Measurements from ENCODE around the gene KCNJ5. TPM values are rescaled to one million over a fixed set of nuclear protein-coding genes. Genes with fewer than 3 reads are reported as not detected.

The KCNJ5 gene
- total RNA-seq, 1 donor = 0.36 TPM

DNA sequence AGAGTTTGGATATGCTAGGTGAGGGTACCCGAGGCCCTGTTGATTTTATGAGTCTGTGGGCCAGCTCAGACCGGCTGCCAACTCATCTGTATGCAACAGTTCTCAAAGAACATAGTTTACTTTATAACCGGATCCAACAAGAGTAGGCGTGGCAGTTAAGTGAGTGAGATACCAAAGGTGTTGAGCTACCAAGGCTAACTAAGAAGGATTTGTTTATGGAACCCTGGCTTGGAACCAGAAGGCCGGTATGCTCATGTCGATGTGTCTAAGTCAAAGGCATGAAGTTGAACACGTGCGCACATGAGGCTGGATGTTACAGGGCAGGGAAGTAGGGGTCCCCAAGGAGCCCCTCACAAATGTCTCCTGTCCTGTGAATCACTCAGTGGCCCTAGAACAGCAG is 23.9 kb upstream of the KCNJ5 start, which contains the start of gene KCNJ1:
Gene KCNJ1 (minus strand): TSS at position 20 of the 400 bp plus-strand sequence. CDS start 27,053 bp downstream, outside the sequence.
- Histone ChIP-seq H3K27me3 (ENCODE audit: insufficient read depth, low read length) (peaks cover 5% of the 10 kb centered on the region), H3K9me3 (ENCODE audit: low read depth, low read length) (no peaks in the 10 kb centered on the region), H4K20me1 (ENCODE audit: insufficient read depth, low read length) (no peaks in the 10 kb centered on the region), H2AFZ (ENCODE audit: low read length) (no peak within 1 kb of the TSS), H3K79me2 (ENCODE audit: insufficient read depth, low read length) (no peaks in the 10 kb centered on the region), H3K36me3 (ENCODE audit: insufficient read depth, low read length) (no peaks in the 10 kb centered on the region), H3K4me1 (ENCODE audit: insufficient read depth, low read length) (peaks cover 16% of the 10 kb centered on the region), H3K27ac (ENCODE audit: low read depth, low read length) (no peak within 1 kb of the TSS), H3K4me2 (ENCODE audit: insufficient read depth, low read length) (no peak within 1 kb of the TSS), H3K4me3 (ENCODE audit: insufficient read depth, low read length) (no peak within 1 kb of the TSS)
- TF ChIP-seq, protein P1, sequence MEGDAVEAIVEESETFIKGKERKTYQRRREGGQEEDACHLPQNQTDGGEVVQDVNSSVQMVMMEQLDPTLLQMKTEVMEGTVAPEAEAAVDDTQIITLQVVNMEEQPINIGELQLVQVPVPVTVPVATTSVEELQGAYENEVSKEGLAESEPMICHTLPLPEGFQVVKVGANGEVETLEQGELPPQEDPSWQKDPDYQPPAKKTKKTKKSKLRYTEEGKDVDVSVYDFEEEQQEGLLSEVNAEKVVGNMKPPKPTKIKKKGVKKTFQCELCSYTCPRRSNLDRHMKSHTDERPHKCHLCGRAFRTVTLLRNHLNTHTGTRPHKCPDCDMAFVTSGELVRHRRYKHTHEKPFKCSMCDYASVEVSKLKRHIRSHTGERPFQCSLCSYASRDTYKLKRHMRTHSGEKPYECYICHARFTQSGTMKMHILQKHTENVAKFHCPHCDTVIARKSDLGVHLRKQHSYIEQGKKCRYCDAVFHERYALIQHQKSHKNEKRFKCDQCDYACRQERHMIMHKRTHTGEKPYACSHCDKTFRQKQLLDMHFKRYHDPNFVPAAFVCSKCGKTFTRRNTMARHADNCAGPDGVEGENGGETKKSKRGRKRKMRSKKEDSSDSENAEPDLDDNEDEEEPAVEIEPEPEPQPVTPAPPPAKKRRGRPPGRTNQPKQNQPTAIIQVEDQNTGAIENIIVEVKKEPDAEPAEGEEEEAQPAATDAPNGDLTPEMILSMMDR (IDR thresholded peaks at IDR 0.05; ENCODE audit: extremely low read depth, low read depth, low read length) = no peak
- no peak for DNase-seq (ENCODE audit: insufficient read length, low spot score, missing footprints)

DNA sequence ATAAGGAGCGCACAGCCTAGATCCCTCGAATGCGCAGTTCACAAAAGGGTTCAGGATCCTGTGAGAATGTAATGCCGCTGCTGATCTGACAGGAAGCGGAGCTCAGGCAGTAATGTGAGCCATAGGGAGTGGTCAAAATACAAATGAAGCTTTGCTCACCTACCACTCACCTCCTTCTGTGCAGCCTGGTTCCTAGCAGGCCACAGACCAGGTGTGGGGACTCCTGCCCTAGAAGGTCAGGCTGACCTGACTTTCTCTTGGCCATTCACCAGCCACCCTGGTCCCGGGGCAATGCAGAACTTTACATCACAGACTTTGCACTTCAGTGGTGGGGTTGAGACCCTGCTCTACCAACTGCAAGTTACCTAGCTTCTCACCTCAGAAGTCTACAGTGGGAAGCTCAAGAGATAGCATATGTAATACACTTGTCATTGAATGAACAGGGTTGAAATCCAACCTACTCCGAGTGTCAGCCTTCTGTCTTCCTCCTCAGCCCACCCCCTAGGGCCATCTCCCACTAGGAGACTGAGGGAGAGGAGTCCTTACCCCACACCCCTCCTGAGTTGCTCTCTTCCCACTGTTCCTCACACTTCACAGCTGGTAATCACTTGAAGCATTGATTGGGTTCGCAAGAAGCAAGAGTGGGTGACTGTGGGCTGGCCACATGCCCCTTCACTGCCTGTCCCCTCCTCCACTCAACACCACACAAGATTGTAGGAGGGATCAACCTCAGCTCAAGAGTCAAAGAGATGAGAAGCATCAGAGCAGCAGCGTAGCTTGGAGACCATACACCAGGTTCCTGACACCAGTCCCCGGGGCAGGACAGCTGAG is 22.1 kb upstream of the KCNJ5 start:
- Histone ChIP-seq H3K4me3 (ENCODE audit: insufficient read depth, low read length) (no peak overlapping the region), H3K27me3 (ENCODE audit: insufficient read depth, low read length) (peaks cover 5% of the 10 kb centered on the region), H3K4me1 (ENCODE audit: insufficient read depth, low read length) (no peaks in the 10 kb centered on the region), H2AFZ (ENCODE audit: low read length) (no peak overlapping the region), H3K36me3 (ENCODE audit: insufficient read depth, low read length) (no peaks in the 10 kb centered on the region), H3K79me2 (ENCODE audit: insufficient read depth, low read length) (no peaks in the 10 kb centered on the region), H4K20me1 (ENCODE audit: insufficient read depth, low read length) (no peaks in the 10 kb centered on the region), H3K4me2 (ENCODE audit: insufficient read depth, low read length) (no peak overlapping the region), H3K9me3 (ENCODE audit: low read depth, low read length) (no peaks in the 10 kb centered on the region), H3K27ac (ENCODE audit: low read depth, low read length) (no peak overlapping the region)
- DNase-seq (ENCODE audit: insufficient read length, low spot score, missing footprints) = no peak
- TF ChIP-seq, protein P1 (IDR thresholded peaks at IDR 0.05; ENCODE audit: extremely low read depth, low read depth, low read length) = no peak

DNA sequence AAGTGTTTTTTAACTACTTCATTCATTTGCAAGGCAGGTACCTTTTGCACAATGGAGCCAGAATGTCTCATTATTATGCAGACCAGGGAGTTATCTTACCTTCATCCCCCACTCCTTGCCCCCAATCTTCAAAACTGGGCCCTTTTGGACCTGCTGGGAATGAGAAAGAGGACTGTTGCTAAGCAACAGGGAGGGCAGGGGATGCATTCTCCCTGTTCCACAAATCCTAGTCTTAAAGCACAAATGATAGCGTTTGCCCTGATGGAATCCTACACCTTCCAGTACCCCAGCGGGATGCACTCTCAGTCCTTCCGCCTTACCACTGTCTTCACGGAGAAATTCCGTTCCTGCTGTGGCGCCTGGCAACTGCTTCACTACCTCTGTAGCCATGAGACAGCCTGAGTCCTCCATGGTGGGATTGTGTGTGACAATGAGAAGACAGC is 20.0 kb upstream of the KCNJ5 start:
- Histone ChIP-seq H3K36me3 (ENCODE audit: insufficient read depth, low read length) (no peaks in the 10 kb centered on the region), H3K4me1 (ENCODE audit: insufficient read depth, low read length) (no peaks in the 10 kb centered on the region), H3K27ac (ENCODE audit: low read depth, low read length) (no peak overlapping the region), H3K27me3 (ENCODE audit: insufficient read depth, low read length) (peaks cover 15% of the 10 kb centered on the region), H3K4me3 (ENCODE audit: insufficient read depth, low read length) (no peak overlapping the region), H2AFZ (ENCODE audit: low read length) (no peak overlapping the region), H4K20me1 (ENCODE audit: insufficient read depth, low read length) (no peaks in the 10 kb centered on the region), H3K79me2 (ENCODE audit: insufficient read depth, low read length) (no peaks in the 10 kb centered on the region), H3K9me3 (ENCODE audit: low read depth, low read length) (no peaks in the 10 kb centered on the region), H3K4me2 (ENCODE audit: insufficient read depth, low read length) (no peak overlapping the region)
- DNase-seq (ENCODE audit: insufficient read length, low spot score, missing footprints) = no peak
- TF ChIP-seq, protein P1 (IDR thresholded peaks at IDR 0.05; ENCODE audit: extremely low read depth, low read depth, low read length) = no peak

DNA sequence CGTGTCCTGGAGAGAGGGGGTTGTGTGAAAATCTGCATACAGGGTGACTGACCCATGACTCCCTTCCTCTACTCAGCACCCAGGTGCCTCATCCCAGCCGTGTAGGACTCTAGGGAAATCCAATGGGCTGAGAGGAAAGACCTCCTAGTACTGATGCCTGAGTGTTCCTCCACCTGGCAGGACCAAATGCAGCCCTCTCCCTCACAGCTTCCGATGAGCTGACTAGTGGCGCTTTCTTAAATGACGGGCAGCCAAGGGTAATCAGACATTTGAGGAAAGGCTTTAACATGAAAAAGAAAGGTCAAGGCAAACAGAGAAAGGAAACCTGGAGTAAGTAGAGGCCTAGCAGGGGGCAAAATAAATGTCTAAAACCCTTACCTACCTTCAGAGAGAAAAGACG is 19.1 kb upstream of the KCNJ5 start:
- TF ChIP-seq, protein P1 (IDR thresholded peaks at IDR 0.05; ENCODE audit: extremely low read depth, low read depth, low read length) = no peak
- Histone ChIP-seq H3K79me2 (ENCODE audit: insufficient read depth, low read length) (no peaks in the 10 kb centered on the region), H3K4me2 (ENCODE audit: insufficient read depth, low read length) (no peak overlapping the region), H2AFZ (ENCODE audit: low read length) (no peak overlapping the region), H3K4me3 (ENCODE audit: insufficient read depth, low read length) (no peak overlapping the region), H3K27me3 (ENCODE audit: insufficient read depth, low read length) (peaks cover 19% of the 10 kb centered on the region), H3K4me1 (ENCODE audit: insufficient read depth, low read length) (no peaks in the 10 kb centered on the region), H4K20me1 (ENCODE audit: insufficient read depth, low read length) (no peaks in the 10 kb centered on the region), H3K27ac (ENCODE audit: low read depth, low read length) (no peak overlapping the region), H3K36me3 (ENCODE audit: insufficient read depth, low read length) (no peaks in the 10 kb centered on the region), H3K9me3 (ENCODE audit: low read depth, low read length) (no peaks in the 10 kb centered on the region)
- no peak for DNase-seq (ENCODE audit: insufficient read length, low spot score, missing footprints)
